ENCODE measurements around the gene SUPT20HL1. TPM values are rescaled to one million over a fixed set of nuclear protein-coding genes. Genes with fewer than 3 reads are reported as not detected.
A peak's percentile ranks its signal among the peaks of the same experiment; 100 is the strongest.
"Not testable (repeated sequence)": the region's sequence is repeated elsewhere in the genome, so short reads cannot be mapped to it uniquely, and the experiment has no call there.

The SUPT20HL1 gene
- total RNA-seq, 1 experiment from 2014 or later = 0.04 TPM

- no peak overlapping the region for H3K27ac ChIP-seq
- no peak for DNase-seq
- H3K4me3 ChIP-seq = no peak overlapping the region
- H3K4me1 ChIP-seq = no peaks in the 10 kb centered on the region
- no peaks in the 10 kb centered on the region for H3K27me3 ChIP-seq
- no peaks in the 10 kb centered on the region for H3K9me3 ChIP-seq (replicated peaks)
- no peaks in the 10 kb centered on the region for H3K36me3 ChIP-seq
Measured at GRCh38 chrX:24375600-24376131, 15.2 kb downstream of the SUPT20HL1 start.

- no peak for DNase-seq
- H3K36me3 ChIP-seq = no peaks in the 10 kb centered on the region
- no peaks in the 10 kb centered on the region for H3K9me3 ChIP-seq (replicated peaks)
- H3K27me3 ChIP-seq = no peaks in the 10 kb centered on the region
- H3K4me1 ChIP-seq = no peaks in the 10 kb centered on the region
- H3K27ac ChIP-seq = no peak overlapping the region
- no peak overlapping the region for H3K4me3 ChIP-seq
Measured at GRCh38 chrX:24376403-24376802, 16.0 kb downstream of the SUPT20HL1 start.

GRCh38 chrX:24377195-24377594, 16.8 kb downstream of the SUPT20HL1 start:
- no peaks in the 10 kb centered on the region for H3K9me3 ChIP-seq (replicated peaks)
- no peak overlapping the region for H3K4me3 ChIP-seq
- no peaks in the 10 kb centered on the region for H3K27me3 ChIP-seq
- H3K36me3 ChIP-seq = no peaks in the 10 kb centered on the region
- no peaks in the 10 kb centered on the region for H3K4me1 ChIP-seq
- DNase-seq = no peak
- H3K27ac ChIP-seq = no peak overlapping the region

- Histone ChIP-seq H3K27me3 (no peaks in the 10 kb centered on the region), H3K4me1 (no peaks in the 10 kb centered on the region), H3K9me3 (replicated peaks) (no peaks in the 10 kb centered on the region), H3K36me3 (no peaks in the 10 kb centered on the region), H3K27ac (no peak overlapping the region), H3K4me3 (no peak overlapping the region)
- DNase-seq = no peak
Measured at GRCh38 chrX:24377911-24378468, 17.6 kb downstream of the SUPT20HL1 start.

GRCh38 chrX:24378706-24379105, 18.3 kb downstream of the SUPT20HL1 start:
- no peaks in the 10 kb centered on the region for H3K27me3 ChIP-seq
- no peak for DNase-seq

GRCh38 chrX:24380262-24381187, 20.1 kb downstream of the SUPT20HL1 start:
- DNase-seq = peak; percentile 15 to 47
- no peaks in the 10 kb centered on the region for H3K4me1 ChIP-seq
- no peak overlapping the region for H3K4me3 ChIP-seq
- H3K27ac ChIP-seq = no peak overlapping the region
- no peaks in the 10 kb centered on the region for H3K36me3 ChIP-seq
- no peaks in the 10 kb centered on the region for H3K9me3 ChIP-seq (replicated peaks)
- H3K27me3 ChIP-seq = no peaks in the 10 kb centered on the region

More at GRCh38 chrX:24378706-24379105, 18.3 kb downstream of the SUPT20HL1 start:
- no peak overlapping the region for H3K4me3 ChIP-seq
- no peaks in the 10 kb centered on the region for H3K4me1 ChIP-seq
- H3K9me3 ChIP-seq (replicated peaks) = no peaks in the 10 kb centered on the region
- H3K36me3 ChIP-seq = no peaks in the 10 kb centered on the region
- no peak overlapping the region for H3K27ac ChIP-seq

GRCh38 chrX:24382315-24382714, 21.9 kb downstream of the SUPT20HL1 start:
- not testable (repeated sequence) for H3K4me3 ChIP-seq; DNase-seq; H3K9me3 ChIP-seq (replicated peaks); H3K27me3 ChIP-seq; H3K36me3 ChIP-seq; H3K4me1 ChIP-seq; H3K27ac ChIP-seq

- Histone ChIP-seq H3K9me3 (replicated peaks) (no peaks in the 10 kb centered on the region), H3K4me1 (peaks cover 5% of the 10 kb centered on the region; the same call in 1 of the 2 replicates), H3K36me3 (no peaks in the 10 kb centered on the region), H3K4me3 (no peak overlapping the region), H3K27ac (no peak overlapping the region), H3K27me3 (no peaks in the 10 kb centered on the region)
- no peak for DNase-seq
Measured at GRCh38 chrX:24387724-24388123, 27.3 kb downstream of the SUPT20HL1 start.

- Histone ChIP-seq H3K4me3 (no peak overlapping the region), H3K36me3 (no peaks in the 10 kb centered on the region), H3K27me3 (no peaks in the 10 kb centered on the region), H3K4me1 (peaks cover 9% of the 10 kb centered on the region), H3K27ac (no peak overlapping the region), H3K9me3 (replicated peaks) (no peaks in the 10 kb centered on the region)
- peak; percentile 22 to 49 for DNase-seq
Measured at GRCh38 chrX:24391389-24391788, 30.9 kb downstream of the SUPT20HL1 start.

- no peaks in the 10 kb centered on the region for H3K36me3 ChIP-seq
- H3K9me3 ChIP-seq (replicated peaks) = no peaks in the 10 kb centered on the region
- H3K27ac ChIP-seq = no peak overlapping the region
- H3K4me3 ChIP-seq = no peak overlapping the region
- peaks cover 10% of the 10 kb centered on the region for H3K4me1 ChIP-seq
- no peaks in the 10 kb centered on the region for H3K27me3 ChIP-seq
- peak in 1 of 2 experiments; percentile 1 for DNase-seq
Measured at GRCh38 chrX:24391843-24392242, 31.4 kb downstream of the SUPT20HL1 start.

- H3K36me3 ChIP-seq = no peaks in the 10 kb centered on the region
- no peak overlapping the region for H3K4me3 ChIP-seq
- H3K9me3 ChIP-seq (replicated peaks) = no peaks in the 10 kb centered on the region
- no peaks in the 10 kb centered on the region for H3K27me3 ChIP-seq
- no peak overlapping the region for H3K27ac ChIP-seq
- peaks cover 10% of the 10 kb centered on the region for H3K4me1 ChIP-seq
- DNase-seq = no peak
Measured at GRCh38 chrX:24392709-24393108, 32.3 kb downstream of the SUPT20HL1 start.

- no peak overlapping the region for H3K27ac ChIP-seq
- H3K4me3 ChIP-seq = no peak overlapping the region
- H3K27me3 ChIP-seq = no peaks in the 10 kb centered on the region
- peaks cover 22% of the 10 kb centered on the region for H3K4me1 ChIP-seq
- no peaks in the 10 kb centered on the region for H3K9me3 ChIP-seq (replicated peaks)
- DNase-seq = peak; percentile 32 to 78
- no peaks in the 10 kb centered on the region for H3K36me3 ChIP-seq
Measured at GRCh38 chrX:24395775-24396174, 35.3 kb downstream of the SUPT20HL1 start.

- peaks cover 21% of the 10 kb centered on the region for H3K4me1 ChIP-seq
- no peaks in the 10 kb centered on the region for H3K36me3 ChIP-seq
- DNase-seq = peak in 1 of 2 experiments; percentile 32
- no peaks in the 10 kb centered on the region for H3K9me3 ChIP-seq (replicated peaks)
- no peak overlapping the region for H3K4me3 ChIP-seq
- no peak overlapping the region for H3K27ac ChIP-seq
- H3K27me3 ChIP-seq = no peaks in the 10 kb centered on the region
Measured at GRCh38 chrX:24396236-24396930, 35.9 kb downstream of the SUPT20HL1 start.

GRCh38 chrX:24396931-24397279, 36.5 kb downstream of the SUPT20HL1 start:
- no peaks in the 10 kb centered on the region for H3K36me3 ChIP-seq
- no peak overlapping the region for H3K4me3 ChIP-seq
- H3K4me1 ChIP-seq = peaks cover 17% of the 10 kb centered on the region
- no peaks in the 10 kb centered on the region for H3K27me3 ChIP-seq
- no peak overlapping the region for H3K27ac ChIP-seq
- no peaks in the 10 kb centered on the region for H3K9me3 ChIP-seq (replicated peaks)
- DNase-seq = peak in 1 of 2 experiments; percentile 2

GRCh38 chrX:24398766-24399165, 38.3 kb downstream of the SUPT20HL1 start:
- DNase-seq = peak; percentile 58 to 79
- no peaks in the 10 kb centered on the region for H3K9me3 ChIP-seq (replicated peaks)
- H3K4me3 ChIP-seq = no peak overlapping the region
- H3K4me1 ChIP-seq = peaks cover 17% of the 10 kb centered on the region
- H3K27me3 ChIP-seq = no peaks in the 10 kb centered on the region
- H3K27ac ChIP-seq = no peak overlapping the region
- H3K36me3 ChIP-seq = no peaks in the 10 kb centered on the region
